ENCODE results near the gene NOSTRIN.

The NOSTRIN gene

DNA sequence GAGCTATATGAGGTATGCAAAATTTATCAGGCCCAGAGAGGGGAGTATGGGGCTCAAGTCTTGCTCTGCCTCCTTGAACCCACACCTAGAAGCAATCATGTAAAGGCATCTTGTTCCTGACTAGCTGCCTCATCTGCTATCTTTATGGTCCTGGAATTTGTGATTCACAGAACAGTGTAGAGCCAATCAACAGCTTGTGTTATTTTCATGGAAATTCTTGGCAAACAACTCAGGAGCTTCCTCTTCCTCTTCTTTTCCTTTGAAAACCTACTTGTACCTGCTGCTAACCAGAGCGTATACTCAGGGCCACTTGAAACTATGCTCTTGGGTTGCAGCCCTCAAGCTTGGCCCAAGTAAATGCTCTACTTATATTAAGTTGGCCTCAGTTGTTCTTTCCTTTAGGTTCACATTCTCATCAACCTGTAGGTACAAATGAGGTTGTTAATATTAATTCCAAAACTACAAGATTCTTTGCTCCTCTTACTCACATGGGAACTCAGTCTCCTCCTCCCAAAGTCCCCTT is 3.5 kb upstream of the NOSTRIN start:
- Mint-ChIP-seq H3K36me3 (no peaks in the 10 kb centered on the region), H3K27ac (no peak overlapping the region), H3K9me3 (no peaks in the 10 kb centered on the region), H3K4me3 (no peak overlapping the region), H3K4me1 (no peaks in the 10 kb centered on the region), H3K27me3 (peaks cover 2% of the 10 kb centered on the region)

DNA sequence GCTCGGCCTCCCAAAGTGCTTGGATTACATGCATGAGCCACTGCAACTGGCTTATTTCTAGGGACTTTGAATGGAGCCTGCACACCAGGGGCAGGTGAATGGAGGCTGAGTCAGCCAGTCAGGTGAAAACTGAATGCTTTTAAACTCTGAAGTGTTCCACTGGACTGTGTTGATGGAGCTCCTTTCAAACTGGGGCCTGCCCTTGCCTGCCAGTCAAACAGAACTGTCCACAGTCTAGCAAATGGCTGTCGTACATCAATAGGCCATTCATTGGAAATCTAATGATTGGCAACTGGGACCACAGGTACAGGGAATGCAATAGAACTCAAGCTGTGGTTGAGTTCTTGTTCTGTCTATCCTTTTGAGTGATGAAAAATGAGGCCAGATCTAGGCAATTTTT is 966 bp upstream of the NOSTRIN start:
- Mint-ChIP-seq H3K4me3 (no peak overlapping the region), H3K4me1 (no peaks in the 10 kb centered on the region), H3K27me3 (no peaks in the 10 kb centered on the region), H3K27ac (no peak overlapping the region), H3K36me3 (no peaks in the 10 kb centered on the region), H3K9me3 (no peaks in the 10 kb centered on the region)

DNA sequence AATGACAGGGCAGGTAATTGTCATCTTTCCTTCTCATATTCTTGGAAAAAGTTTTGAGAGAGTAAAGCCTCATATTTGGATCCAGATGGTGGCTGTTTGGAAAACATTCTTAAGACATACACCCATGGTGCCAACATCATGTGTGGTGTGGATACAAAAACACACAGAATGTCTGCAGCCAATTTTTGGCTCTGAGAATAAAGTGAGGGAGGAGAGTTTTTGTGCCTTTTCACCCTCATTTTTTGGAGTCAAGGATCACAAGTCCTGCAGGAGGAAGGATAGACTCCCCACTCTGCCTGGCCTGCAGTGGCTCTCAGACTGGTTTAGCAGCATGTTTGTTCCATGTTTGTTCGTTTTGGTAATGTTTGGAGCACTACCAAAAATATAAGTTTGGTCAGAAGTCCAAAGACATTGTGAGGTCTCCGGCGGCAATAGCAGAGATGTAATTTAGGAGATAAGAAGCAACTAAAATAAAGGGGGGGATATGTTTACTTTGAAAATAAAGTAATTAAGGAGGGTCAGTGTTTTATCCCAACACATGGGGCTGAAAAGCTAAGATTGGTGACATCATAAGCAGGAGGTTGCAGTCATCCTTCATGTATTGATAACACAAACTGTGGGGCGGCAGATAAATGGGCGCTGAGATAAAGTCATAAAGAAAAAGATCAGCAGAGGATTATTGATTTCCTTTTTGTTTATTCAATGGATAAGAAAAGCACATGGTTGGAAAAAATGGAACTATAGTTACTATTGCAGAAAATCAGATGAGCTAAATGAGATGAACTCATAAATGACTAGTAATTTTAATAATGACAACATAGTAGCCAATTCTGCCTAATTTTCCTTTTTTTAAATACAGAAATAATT is 655 bp downstream of the NOSTRIN start:
- no peaks in the 10 kb centered on the region for H3K4me1 Mint-ChIP-seq
- no peaks in the 10 kb centered on the region for H3K36me3 Mint-ChIP-seq
- H3K27me3 Mint-ChIP-seq = no peaks in the 10 kb centered on the region
- no peaks in the 10 kb centered on the region for H3K9me3 Mint-ChIP-seq
- H3K4me3 Mint-ChIP-seq = no peak overlapping the region
- H3K27ac Mint-ChIP-seq = peak overlapping the region; percentile 43

DNA sequence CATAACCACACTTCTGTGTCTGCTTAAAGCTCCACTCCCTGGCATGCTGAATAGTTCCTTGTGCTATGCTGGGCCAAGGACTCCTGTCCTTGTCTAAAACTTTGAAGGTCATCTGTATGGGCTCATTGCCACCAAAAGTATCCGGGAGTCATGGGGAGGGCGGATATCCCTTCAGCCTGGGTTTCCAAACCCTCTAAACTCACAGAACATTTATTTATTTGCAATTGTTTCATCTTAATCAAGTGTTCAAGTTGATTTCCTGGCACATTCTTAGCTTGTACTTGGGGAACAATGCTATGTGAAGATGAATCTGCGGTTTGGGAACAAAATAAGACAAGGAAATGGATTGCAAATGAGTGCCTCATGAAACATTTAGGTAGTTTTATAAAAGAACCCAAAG is 1.8 kb downstream of the NOSTRIN start:
- no peaks in the 10 kb centered on the region for H3K27me3 Mint-ChIP-seq
- H3K4me3 Mint-ChIP-seq = no peak overlapping the region
- no peaks in the 10 kb centered on the region for H3K36me3 Mint-ChIP-seq
- no peaks in the 10 kb centered on the region for H3K4me1 Mint-ChIP-seq
- H3K9me3 Mint-ChIP-seq = no peaks in the 10 kb centered on the region
- H3K27ac Mint-ChIP-seq = no peak overlapping the region

DNA sequence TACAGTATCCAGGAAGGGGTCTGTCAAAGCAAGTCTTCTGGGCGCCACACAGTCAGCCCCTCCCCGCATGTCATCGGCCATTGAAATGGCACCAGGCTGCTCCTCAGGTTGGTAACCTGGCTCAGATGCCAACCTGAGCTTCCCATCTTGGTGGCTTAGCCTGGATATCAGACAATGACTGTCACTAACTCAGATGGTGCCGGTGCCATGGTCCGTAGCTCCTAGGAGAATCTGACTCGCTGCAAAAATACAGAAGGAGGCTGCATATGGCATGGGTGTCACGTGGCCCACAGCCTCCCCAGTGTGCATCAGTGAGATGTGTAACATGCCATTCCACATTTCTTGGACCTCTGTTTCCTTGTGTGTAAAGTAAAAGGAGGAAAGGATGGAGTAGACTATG is 3.2 kb downstream of the NOSTRIN start:
- H3K9me3 Mint-ChIP-seq = no peaks in the 10 kb centered on the region
- H3K4me3 Mint-ChIP-seq = no peak overlapping the region
- H3K4me1 Mint-ChIP-seq = no peaks in the 10 kb centered on the region
- H3K27ac Mint-ChIP-seq = no peak overlapping the region
- H3K36me3 Mint-ChIP-seq = no peaks in the 10 kb centered on the region
- no peaks in the 10 kb centered on the region for H3K27me3 Mint-ChIP-seq

DNA sequence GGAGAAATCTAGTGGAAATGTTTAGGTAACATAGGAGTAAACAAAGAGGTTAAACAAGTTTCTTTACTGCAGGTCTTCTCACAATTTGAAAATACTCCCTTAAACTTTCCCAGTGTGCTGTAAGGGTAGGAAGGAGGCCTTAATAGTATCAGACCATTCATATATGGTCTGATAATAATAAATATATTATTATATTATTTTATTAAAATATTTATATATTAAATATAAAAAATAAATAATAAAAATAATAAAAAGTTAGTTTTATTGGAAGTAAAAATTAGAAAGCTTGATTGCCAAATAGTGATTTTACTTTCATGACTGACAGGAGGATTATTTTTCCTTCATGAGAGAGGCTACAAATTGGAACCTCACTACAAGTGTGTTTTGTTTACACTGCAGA is 7.1 kb downstream of the NOSTRIN start:
- no peak overlapping the region for H3K4me3 Mint-ChIP-seq
- H3K9me3 Mint-ChIP-seq = no peaks in the 10 kb centered on the region
- no peak overlapping the region for H3K27ac Mint-ChIP-seq
- H3K36me3 Mint-ChIP-seq = no peaks in the 10 kb centered on the region
- H3K4me1 Mint-ChIP-seq = no peaks in the 10 kb centered on the region
- H3K27me3 Mint-ChIP-seq = no peaks in the 10 kb centered on the region

DNA sequence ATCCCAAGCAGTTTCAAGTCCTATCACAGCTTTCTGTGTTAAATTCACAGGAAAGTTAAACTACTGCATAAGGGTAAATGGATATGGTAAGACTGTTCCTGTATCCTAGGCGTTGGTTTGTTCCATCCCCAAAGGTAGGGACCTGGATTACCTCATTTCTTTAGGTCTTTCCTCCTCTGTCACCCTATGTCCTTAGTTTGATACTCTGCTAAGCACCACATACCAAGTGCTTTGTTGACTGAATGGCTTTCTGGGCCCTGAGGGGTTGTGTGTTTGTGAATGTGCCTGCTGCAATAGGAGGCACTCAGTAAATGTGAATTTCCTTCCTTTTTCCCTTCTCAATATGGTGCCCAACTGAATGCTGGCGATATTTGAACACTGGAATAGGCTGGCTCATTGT is 7.8 kb downstream of the NOSTRIN start:
- no peaks in the 10 kb centered on the region for H3K36me3 Mint-ChIP-seq
- H3K9me3 Mint-ChIP-seq = no peaks in the 10 kb centered on the region
- no peaks in the 10 kb centered on the region for H3K27me3 Mint-ChIP-seq
- no peaks in the 10 kb centered on the region for H3K4me1 Mint-ChIP-seq
- no peak overlapping the region for H3K4me3 Mint-ChIP-seq
- H3K27ac Mint-ChIP-seq = no peak overlapping the region

DNA sequence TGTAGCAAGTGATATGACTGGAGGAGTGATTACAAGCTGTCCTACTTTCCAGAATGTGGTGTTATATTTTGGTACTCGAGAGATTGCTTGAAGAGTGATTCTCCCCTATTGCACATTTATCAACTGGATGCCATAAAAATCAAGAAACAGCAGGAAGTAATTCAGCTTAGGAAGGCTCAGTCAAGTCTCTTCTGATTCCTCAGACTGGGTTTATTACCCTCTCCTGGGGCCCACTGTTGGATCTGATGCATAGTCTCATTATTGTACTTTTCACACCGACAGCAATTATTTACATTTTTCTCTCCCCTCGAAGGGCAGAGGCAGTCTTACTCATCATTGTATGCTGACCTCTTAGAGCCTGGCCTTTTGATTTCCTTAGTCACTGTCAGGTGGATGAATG is 9.3 kb downstream of the NOSTRIN start:
- H3K9me3 Mint-ChIP-seq = no peaks in the 10 kb centered on the region
- H3K4me3 Mint-ChIP-seq = no peak overlapping the region
- no peaks in the 10 kb centered on the region for H3K27me3 Mint-ChIP-seq
- no peak overlapping the region for H3K27ac Mint-ChIP-seq
- H3K4me1 Mint-ChIP-seq = no peaks in the 10 kb centered on the region
- no peaks in the 10 kb centered on the region for H3K36me3 Mint-ChIP-seq

DNA sequence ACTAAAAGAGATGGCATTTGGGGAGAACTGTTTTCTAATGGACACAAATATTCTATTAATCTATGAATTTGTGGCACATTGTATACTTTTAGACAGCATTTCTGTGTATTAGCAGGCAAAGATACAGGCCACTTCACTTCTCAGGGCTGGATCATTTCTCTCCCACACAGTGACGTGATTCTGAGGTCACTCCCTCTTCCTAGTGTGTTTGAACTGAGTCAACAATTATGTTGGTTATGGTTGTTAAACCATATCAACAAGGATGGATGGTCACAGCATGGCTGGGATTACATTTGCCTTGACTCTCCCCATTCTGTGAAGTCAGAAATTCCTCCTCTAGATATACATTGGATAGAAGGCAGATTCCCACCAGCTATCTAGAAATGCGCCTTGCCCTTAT is 11.6 kb downstream of the NOSTRIN start:
- no peaks in the 10 kb centered on the region for H3K36me3 Mint-ChIP-seq
- no peaks in the 10 kb centered on the region for H3K4me1 Mint-ChIP-seq
- no peak overlapping the region for H3K4me3 Mint-ChIP-seq
- H3K27ac Mint-ChIP-seq = no peak overlapping the region
- no peaks in the 10 kb centered on the region for H3K27me3 Mint-ChIP-seq
- no peaks in the 10 kb centered on the region for H3K9me3 Mint-ChIP-seq

DNA sequence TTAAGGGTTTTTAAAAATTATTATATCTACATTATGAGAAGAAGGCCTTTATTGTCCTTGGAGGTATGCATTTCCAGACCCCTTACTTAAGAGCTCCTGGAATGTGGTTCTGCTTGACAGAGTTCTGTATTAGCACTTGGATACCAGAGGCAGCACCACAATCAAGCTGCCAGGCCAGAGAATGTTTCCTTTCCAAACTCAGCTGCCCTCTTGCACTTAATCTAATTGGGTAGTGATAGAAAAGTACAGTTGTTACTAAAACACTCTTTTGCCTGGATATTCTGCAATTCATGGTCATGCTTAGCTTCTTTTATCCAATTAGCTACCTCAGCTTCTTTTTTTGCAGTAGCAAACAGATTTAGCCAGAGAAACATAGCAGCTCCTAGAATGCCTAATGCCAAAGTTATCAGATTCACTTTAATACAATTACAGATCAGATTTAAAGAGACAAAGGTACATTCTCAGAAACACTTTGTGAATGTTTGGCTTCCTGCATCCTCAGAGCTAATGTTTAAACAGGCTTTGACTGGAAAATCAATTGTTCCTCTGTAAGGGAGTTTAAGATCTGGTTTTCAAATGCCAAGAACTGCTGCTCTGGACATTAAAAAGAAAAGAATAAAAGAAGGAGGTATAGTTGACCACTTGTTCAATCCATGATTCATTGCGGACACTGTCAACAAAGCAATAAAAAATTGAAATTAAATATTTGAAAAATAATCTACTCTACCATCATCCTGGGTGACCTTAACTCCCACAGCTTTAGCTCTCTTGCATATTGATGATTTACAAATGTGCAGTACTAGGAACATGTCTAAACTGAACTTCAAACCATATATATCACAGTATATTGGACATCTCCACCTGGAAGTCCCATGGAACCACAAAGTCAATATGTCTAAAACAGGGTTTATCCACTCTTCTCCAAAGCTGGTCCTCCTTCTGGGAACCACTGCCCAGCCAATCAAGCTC is 12.8 kb downstream of the NOSTRIN start:
- Mint-ChIP-seq H3K36me3 (no peaks in the 10 kb centered on the region), H3K9me3 (no peaks in the 10 kb centered on the region), H3K4me1 (no peaks in the 10 kb centered on the region), H3K27me3 (no peaks in the 10 kb centered on the region), H3K27ac (no peak overlapping the region), H3K4me3 (no peak overlapping the region)

DNA sequence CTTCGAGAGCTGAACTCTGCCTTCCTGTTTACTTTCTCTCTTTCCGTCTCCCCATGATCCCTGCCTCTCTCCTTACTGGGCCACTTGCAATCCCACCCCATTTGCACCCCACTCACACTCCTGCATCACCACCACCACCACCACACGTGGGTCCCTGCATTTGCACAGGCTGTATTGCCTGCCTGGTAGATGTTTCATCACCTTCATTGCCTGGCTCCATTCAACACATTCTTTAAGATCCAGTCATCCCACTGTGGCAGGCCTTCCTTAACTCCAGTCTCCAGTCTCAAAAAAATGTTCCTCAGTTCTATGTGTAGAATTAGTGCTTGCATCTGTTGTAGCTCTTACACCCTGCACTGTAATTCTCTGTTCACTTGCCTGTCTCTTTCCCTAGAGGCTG is 13.9 kb downstream of the NOSTRIN start:
- H3K9me3 Mint-ChIP-seq = no peaks in the 10 kb centered on the region
- no peak overlapping the region for H3K4me3 Mint-ChIP-seq
- no peaks in the 10 kb centered on the region for H3K36me3 Mint-ChIP-seq
- H3K27me3 Mint-ChIP-seq = no peaks in the 10 kb centered on the region
- no peak overlapping the region for H3K27ac Mint-ChIP-seq
- H3K4me1 Mint-ChIP-seq = no peaks in the 10 kb centered on the region

DNA sequence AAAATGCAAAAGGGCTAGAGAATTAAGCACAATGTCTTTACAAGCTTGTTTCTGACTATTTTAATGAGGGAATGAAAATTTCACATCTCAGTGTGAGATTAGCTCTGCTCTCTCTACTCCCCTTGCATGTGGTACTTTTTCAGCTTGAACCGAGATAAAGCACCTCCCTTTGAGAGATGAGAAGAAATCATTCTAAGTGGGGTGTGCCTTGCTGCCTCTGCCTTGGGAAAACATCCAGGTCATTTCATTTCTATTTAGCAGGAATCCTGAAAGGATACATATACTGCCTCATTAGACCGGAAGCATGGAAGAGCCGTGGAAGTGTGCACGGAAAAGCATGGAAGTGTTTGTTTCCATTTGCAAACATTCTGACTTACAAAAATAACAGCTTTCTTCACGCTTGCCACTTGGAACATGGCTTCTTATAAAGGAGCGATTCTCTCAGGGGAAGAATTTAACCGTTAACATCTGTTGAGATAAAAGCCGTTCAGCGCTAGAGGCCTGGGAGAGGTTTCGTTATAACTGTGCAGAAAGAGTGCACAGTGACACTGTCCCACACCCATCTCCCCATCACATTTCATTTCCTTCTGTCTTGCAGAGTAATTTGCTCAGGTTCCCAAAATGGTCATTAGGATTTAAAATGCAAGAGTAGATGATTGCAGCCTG is 16.7 kb downstream of the NOSTRIN start:
- H3K27ac Mint-ChIP-seq = no peak overlapping the region
- no peaks in the 10 kb centered on the region for H3K36me3 Mint-ChIP-seq
- no peaks in the 10 kb centered on the region for H3K4me1 Mint-ChIP-seq
- no peaks in the 10 kb centered on the region for H3K9me3 Mint-ChIP-seq
- no peak overlapping the region for H3K4me3 Mint-ChIP-seq
- H3K27me3 Mint-ChIP-seq = no peaks in the 10 kb centered on the region

DNA sequence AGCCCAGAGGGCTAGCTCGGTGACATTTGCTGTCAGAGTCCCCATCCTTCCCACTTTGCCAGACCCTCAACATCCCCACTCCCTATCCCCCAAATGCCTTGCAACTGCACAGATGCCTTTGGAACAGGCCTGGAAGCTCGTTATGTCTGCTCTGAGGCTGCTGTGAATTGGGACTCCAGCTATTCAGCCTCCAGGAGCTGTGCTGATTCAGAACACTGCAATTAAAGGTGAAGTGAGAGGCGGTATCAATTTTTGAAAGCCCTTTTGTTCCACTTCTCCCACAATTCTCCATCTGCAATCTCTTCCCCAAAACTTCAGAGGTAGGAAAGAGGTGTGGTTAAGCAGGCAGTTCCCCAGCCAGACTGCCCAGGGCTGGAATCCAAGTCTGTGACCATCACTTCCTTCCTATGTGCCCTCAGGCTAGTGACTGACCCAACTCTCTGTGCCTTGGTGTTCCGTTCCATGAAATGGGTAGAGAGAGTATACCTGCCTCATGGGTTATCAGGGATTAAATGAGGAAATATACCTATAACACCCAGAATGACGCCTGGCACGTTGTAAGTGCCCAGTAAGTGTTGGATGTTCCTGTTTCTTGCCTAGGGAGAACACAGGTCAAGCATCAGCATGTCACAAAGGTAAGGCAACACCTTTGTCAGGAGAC is 17.5 kb downstream of the NOSTRIN start:
- Mint-ChIP-seq H3K36me3 (no peaks in the 10 kb centered on the region), H3K4me1 (no peaks in the 10 kb centered on the region), H3K4me3 (no peak overlapping the region), H3K27me3 (no peaks in the 10 kb centered on the region), H3K27ac (no peak overlapping the region), H3K9me3 (no peaks in the 10 kb centered on the region)

DNA sequence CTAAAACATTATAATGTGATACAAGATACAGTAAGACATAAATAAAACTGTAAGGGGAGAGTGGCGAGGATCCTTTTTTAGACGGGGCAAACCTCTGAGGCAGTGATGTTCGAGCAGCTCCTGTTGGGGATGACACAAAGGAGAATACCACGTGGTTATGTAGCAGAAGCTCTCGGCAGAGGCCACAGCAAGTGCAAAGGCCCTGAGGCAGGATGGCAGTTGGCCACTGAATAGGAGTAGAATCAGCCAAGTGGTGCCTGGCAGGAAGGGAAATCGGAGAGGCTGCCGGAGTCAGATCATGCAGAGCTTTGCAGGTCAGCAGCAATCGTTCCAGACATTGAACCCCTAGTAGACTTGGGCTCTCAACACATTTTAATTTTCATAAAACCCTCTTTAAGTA is 19.1 kb downstream of the NOSTRIN start:
- Mint-ChIP-seq H3K4me1 (no peaks in the 10 kb centered on the region), H3K27ac (no peak overlapping the region), H3K9me3 (no peaks in the 10 kb centered on the region), H3K27me3 (no peaks in the 10 kb centered on the region), H3K36me3 (no peaks in the 10 kb centered on the region), H3K4me3 (no peak overlapping the region)

DNA sequence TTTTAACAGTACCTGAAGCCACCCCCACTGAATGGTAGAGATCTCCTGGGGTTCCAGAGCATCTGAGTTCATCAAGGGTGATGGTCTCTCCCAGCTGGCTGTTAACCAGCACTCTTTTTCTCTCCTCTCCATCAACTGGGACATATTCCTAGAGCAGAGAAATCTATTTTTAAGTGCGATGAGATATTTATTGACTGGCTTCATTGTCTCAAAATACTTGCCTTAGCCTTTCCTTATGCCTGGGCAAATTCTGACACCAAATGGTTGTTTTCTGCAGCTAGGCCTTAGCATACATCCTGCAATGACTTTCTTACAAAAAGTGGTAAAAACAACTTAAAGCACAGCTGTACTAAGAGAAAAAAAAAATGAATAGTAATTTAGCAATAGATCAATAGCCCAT is 19.6 kb downstream of the NOSTRIN start:
- H3K27ac Mint-ChIP-seq = no peak overlapping the region
- H3K27me3 Mint-ChIP-seq = no peaks in the 10 kb centered on the region
- no peaks in the 10 kb centered on the region for H3K4me1 Mint-ChIP-seq
- H3K4me3 Mint-ChIP-seq = no peak overlapping the region
- H3K36me3 Mint-ChIP-seq = no peaks in the 10 kb centered on the region
- no peaks in the 10 kb centered on the region for H3K9me3 Mint-ChIP-seq

Data from activated naive CD4-positive, alpha-beta T cell treated with anti-CD3 and anti-CD28 coated beads, Interleukin-2, amount 50 U/mL, for 24 hours (primary cell).